GM13977 (cell line): ENCODE data around the gene GKN2.
A peak's percentile ranks its signal among the peaks of the same experiment; 100 is the strongest.

ENCODE experiments used
- DNase-seq: peaks from one replicate; pipeline ENCODE4 v3.0.0; 2012; ENCODE audit warnings: low spot score
- CTCF ChIP-seq: IDR thresholded peaks from 2 replicates; pipeline ENCODE4 v1.5.1; 2012; ENCODE audit warnings: mild to moderate bottlenecking, control low read depth; ENCODE audit not compliant: insufficient read depth; ENCODE audit errors: extremely low read depth, missing control alignments
- in situ Hi-C: fragments of 300-500 bp; cut with MboI; formaldehyde crosslinking; loops from one replicate; pipeline ENCODE4 v1.12.0; 2022; ENCODE audit warnings: low sequenced_read_pairs, low pct_unique_long_range_greater_than_20kb, mixed read lengths, inconsistent platforms; ENCODE audit not compliant: unreplicated experiment

GKN2 gene

GRCh38 chr2:68946117-68946516 is 6.6 kb downstream of the GKN2 start:
- in situ Hi-C loops: no loop called here
- DNase-seq: no peak
- no peak for TF ChIP-seq CTCF

- peak; percentile 55 for DNase-seq
- in situ Hi-C loops: no loop called here
- TF ChIP-seq CTCF: peak; percentile 79
These were observed 8.8 kb downstream of the GKN2 start for GRCh38 chr2:68943581-68944568.

GRCh38 chr2:68942827-68943226 is 9.9 kb downstream of the GKN2 start:
- in situ Hi-C loops: no loop called here
- TF ChIP-seq CTCF: no peak
- DNase-seq: no peak

- no peak for DNase-seq
- in situ Hi-C loops: no loop called here
These were observed 12.3 kb downstream of the GKN2 start for GRCh38 chr2:68940369-68940768.

GRCh38 chr2:68939962-68940361 is 12.7 kb downstream of the GKN2 start:
- in situ Hi-C loops: no loop called here
- TF ChIP-seq CTCF: no peak
- DNase-seq: no peak

More at GRCh38 chr2:68940369-68940768, 12.3 kb downstream of the GKN2 start:
- no peak for TF ChIP-seq CTCF

- DNase-seq: no peak
- in situ Hi-C loops: no loop called here
- no peak for TF ChIP-seq CTCF
These were observed 13.8 kb downstream of the GKN2 start for GRCh38 chr2:68938938-68939337.
